GM18511 (cell line): ENCODE measurements around the gene ZNF37A.
"Not testable (repeated sequence)": the region's sequence is repeated elsewhere in the genome, so short reads cannot be mapped to it uniquely, and the experiment has no call there.

Experiments used
- ATAC-seq: cut with Tn5 transposase; IDR thresholded peaks from one replicate; pipeline ENCODE4 v1.9.1; 2021; ENCODE audit warnings: mild to moderate bottlenecking, moderate library complexity; ENCODE audit not compliant: unreplicated experiment

The ZNF37A gene

GRCh38 chr10:38094158-38094926, at the start of gene ZNF37A:
TSS of gene ZNF37A (plus strand) at chr10:38094337. CDS start at chr10:38096618, 2,281 bp downstream.
- peak; percentile 98 for ATAC-seq

GRCh38 chr10:38045129-38045528, 49.0 kb upstream of the ZNF37A start:
- ATAC-seq: no peak

GRCh38 chr10:38047666-38048065, 46.5 kb upstream of the ZNF37A start:
- ATAC-seq: no peak

GRCh38 chr10:38050212-38050611, 43.9 kb upstream of the ZNF37A start:
- no peak for ATAC-seq

- ATAC-seq: no peak
Measured at GRCh38 chr10:38054361-38054797, 39.8 kb upstream of the ZNF37A start.

- not testable (repeated sequence) for ATAC-seq
Measured at GRCh38 chr10:38055274-38055894, 38.8 kb upstream of the ZNF37A start.

GRCh38 chr10:38069663-38070062, 24.5 kb upstream of the ZNF37A start:
- not testable (repeated sequence) for ATAC-seq

- ATAC-seq: no peak
Measured at GRCh38 chr10:38070501-38070900, 23.6 kb upstream of the ZNF37A start.

- no peak for ATAC-seq
Measured at GRCh38 chr10:38072552-38072951, 21.6 kb upstream of the ZNF37A start.

- no peak for ATAC-seq
Measured at GRCh38 chr10:38076687-38077086, 17.4 kb upstream of the ZNF37A start.

- ATAC-seq: not testable (repeated sequence)
Measured at GRCh38 chr10:38093318-38093717, 819 bp upstream of the ZNF37A start.

- peak; percentile 30 for ATAC-seq
Measured at GRCh38 chr10:38093816-38094157, 350 bp upstream of the ZNF37A start.

GRCh38 chr10:38094927-38095574, 914 bp downstream of the ZNF37A start:
- ATAC-seq: no peak

GRCh38 chr10:38102880-38103279, 8.7 kb downstream of the ZNF37A start:
- ATAC-seq: no peak

GRCh38 chr10:38103756-38104155, 9.6 kb downstream of the ZNF37A start:
- ATAC-seq: no peak

- no peak for ATAC-seq
Measured at GRCh38 chr10:38112159-38112558, 18.0 kb downstream of the ZNF37A start.

GRCh38 chr10:38118072-38118807, 24.1 kb downstream of the ZNF37A start:
- ATAC-seq: no peak

- no peak for ATAC-seq
Measured at GRCh38 chr10:38119038-38119437, 24.9 kb downstream of the ZNF37A start.

GRCh38 chr10:38127812-38128211, 33.7 kb downstream of the ZNF37A start:
- ATAC-seq: no peak

GRCh38 chr10:38143587-38143986, 49.5 kb downstream of the ZNF37A start:
- no peak for ATAC-seq
